K562 (cell line): ENCODE measurements around the gene PCDH1.
A peak's percentile ranks its signal among the peaks of the same experiment; 100 is the strongest.

Source experiments
- CEBPB ChIP-seq: fragments of 450-650 bp; IDR thresholded peaks from 2 replicates; pipeline ENCODE4 v1.6.1; 2016; ENCODE audit warnings: missing genetic modification characterization, missing compliant biosample characterization
- DPF2 ChIP-seq: fragments of 450-650 bp; IDR thresholded peaks from 2 replicates; pipeline ENCODE4 v1.6.1; 2016
- GABPA ChIP-seq: fragments of 200-800 bp; sonication (Bioruptor generic); conservative IDR thresholded peaks from 2 replicates; pipeline ENCODE4 v1.6.1; 2016; ENCODE audit warnings: low read depth, missing genetic modification characterization, missing compliant biosample characterization
- KDM1A ChIP-seq, 2 experiments: fragments of 450-650 bp; IDR thresholded peaks; 2 replicates each; pipeline ENCODE4 v1.6.1; 2016; ENCODE audit warnings: mild to moderate bottlenecking in 2 of 2
- MED1 ChIP-seq: sonication (generic); formaldehyde crosslinking; IDR thresholded peaks from 2 replicates; pipeline ENCODE4 v1.8.1; 2023; ENCODE audit warnings: missing genetic modification reagents, borderline replicate concordance
- NFIC ChIP-seq: fragments of 450-650 bp; IDR thresholded peaks from 2 replicates; pipeline ENCODE4 v1.6.1; 2017; ENCODE audit warnings: mild to moderate bottlenecking, inconsistent platforms
- NRF1 ChIP-seq, 2 experiments: fragments of 450-650 bp; IDR thresholded peaks in 1 of 2; conservative IDR thresholded peaks in 1 of 2; 2 replicates each; pipeline ENCODE4 v1.6.1; 2014; ENCODE audit warnings: mild to moderate bottlenecking in 2 of 2
- ZBTB7A ChIP-seq: IDR thresholded peaks from 2 replicates; pipeline ENCODE4 v1.6.1; 2011; ENCODE audit warnings: low read depth, mild to moderate bottlenecking, low read length, moderate library complexity, borderline replicate concordance; ENCODE audit not compliant: control insufficient read depth
- ZNF589 ChIP-seq: fragments of 200-800 bp; sonication (Bioruptor generic); IDR thresholded peaks from 2 replicates; pipeline ENCODE4 v1.6.1; 2016; ENCODE audit warnings: low read depth, missing genetic modification characterization, missing compliant biosample characterization
- TF ChIP-seq, protein P1 (sequence below): fragments of 200-800 bp; sonication (Bioruptor generic); IDR thresholded peaks from 2 replicates; pipeline ENCODE4 v1.6.1; 2017; ENCODE audit warnings: missing genetic modification characterization, missing compliant biosample characterization
- TF ChIP-seq, protein P2 (sequence below), 3 experiments: IDR thresholded peaks in 2 of 3; conservative IDR thresholded peaks in 1 of 3; 2 replicates each; pipeline ENCODE4 v1.5.1; 2011 to 2012; ENCODE audit warnings: low read length in 3 of 3, mild to moderate bottlenecking in 3 of 3, control low read depth in 2 of 3, improper control_type of control experiment in 1 of 3, inconsistent platforms in 1 of 3, low read depth in 1 of 3, mixed read lengths in 1 of 3, moderate library complexity in 1 of 3; ENCODE audit not compliant: insufficient read depth in 2 of 3
- TF ChIP-seq, protein P3 (sequence below): sonication (generic); formaldehyde crosslinking; IDR thresholded peaks from 2 replicates; pipeline ENCODE4 v1.8.1; 2022; ENCODE audit warnings: missing genetic modification reagents
- TF ChIP-seq, protein P4 (sequence below), 2 experiments: fragments of 450-650 bp; formaldehyde crosslinking in 1 of 2; IDR thresholded peaks; 2 replicates each; pipeline versions ENCODE4 v1.4.0 to v1.6.1; 2014 to 2020; ENCODE audit warnings: mild to moderate bottlenecking in 2 of 2, borderline replicate concordance in 1 of 2, low read depth in 1 of 2
- TF ChIP-seq, protein P5 (sequence below): fragments of 250-450 bp; sonication (Bioruptor Pico); IDR thresholded peaks from 2 replicates; pipeline ENCODE4 v1.8.0; 2021; ENCODE audit warnings: moderate library complexity, mild to moderate bottlenecking, inconsistent platforms

DNA sequence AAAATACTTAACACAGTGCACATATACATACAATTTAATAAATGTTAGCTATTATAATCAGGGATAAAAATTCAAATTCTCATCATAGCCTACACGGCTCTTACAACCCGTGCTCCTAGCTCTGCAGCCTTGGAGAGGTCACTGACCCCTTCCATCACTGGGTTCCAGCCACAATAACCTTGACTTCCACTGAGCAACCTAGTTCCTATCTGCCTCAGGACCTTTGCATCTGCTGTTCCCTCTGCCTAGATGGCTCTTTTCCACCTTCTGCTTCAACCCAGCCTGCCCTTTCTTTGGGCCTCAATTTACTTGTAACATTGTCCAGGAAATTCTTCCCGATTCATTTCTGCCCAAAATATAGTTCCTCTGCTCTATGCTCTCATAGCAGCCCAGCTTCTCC is 36.6 kb upstream of the PCDH1 start:
- TF ChIP-seq, protein P1, sequence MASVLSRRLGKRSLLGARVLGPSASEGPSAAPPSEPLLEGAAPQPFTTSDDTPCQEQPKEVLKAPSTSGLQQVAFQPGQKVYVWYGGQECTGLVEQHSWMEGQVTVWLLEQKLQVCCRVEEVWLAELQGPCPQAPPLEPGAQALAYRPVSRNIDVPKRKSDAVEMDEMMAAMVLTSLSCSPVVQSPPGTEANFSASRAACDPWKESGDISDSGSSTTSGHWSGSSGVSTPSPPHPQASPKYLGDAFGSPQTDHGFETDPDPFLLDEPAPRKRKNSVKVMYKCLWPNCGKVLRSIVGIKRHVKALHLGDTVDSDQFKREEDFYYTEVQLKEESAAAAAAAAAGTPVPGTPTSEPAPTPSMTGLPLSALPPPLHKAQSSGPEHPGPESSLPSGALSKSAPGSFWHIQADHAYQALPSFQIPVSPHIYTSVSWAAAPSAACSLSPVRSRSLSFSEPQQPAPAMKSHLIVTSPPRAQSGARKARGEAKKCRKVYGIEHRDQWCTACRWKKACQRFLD (CRISPR knock-in tag), result no peak
- no peak for TF ChIP-seq NFIC
- TF ChIP-seq, protein P2, sequence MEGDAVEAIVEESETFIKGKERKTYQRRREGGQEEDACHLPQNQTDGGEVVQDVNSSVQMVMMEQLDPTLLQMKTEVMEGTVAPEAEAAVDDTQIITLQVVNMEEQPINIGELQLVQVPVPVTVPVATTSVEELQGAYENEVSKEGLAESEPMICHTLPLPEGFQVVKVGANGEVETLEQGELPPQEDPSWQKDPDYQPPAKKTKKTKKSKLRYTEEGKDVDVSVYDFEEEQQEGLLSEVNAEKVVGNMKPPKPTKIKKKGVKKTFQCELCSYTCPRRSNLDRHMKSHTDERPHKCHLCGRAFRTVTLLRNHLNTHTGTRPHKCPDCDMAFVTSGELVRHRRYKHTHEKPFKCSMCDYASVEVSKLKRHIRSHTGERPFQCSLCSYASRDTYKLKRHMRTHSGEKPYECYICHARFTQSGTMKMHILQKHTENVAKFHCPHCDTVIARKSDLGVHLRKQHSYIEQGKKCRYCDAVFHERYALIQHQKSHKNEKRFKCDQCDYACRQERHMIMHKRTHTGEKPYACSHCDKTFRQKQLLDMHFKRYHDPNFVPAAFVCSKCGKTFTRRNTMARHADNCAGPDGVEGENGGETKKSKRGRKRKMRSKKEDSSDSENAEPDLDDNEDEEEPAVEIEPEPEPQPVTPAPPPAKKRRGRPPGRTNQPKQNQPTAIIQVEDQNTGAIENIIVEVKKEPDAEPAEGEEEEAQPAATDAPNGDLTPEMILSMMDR (IDR thresholded peaks at IDR 0.05 in 2 of 3, conservative IDR thresholded peaks at IDR 0.05 in 1 of 3; ENCODE audit: insufficient read depth in 2 of 3, low read depth in 1 of 3, low read length in 3 of 3), result no peak
- TF ChIP-seq, protein P3, sequence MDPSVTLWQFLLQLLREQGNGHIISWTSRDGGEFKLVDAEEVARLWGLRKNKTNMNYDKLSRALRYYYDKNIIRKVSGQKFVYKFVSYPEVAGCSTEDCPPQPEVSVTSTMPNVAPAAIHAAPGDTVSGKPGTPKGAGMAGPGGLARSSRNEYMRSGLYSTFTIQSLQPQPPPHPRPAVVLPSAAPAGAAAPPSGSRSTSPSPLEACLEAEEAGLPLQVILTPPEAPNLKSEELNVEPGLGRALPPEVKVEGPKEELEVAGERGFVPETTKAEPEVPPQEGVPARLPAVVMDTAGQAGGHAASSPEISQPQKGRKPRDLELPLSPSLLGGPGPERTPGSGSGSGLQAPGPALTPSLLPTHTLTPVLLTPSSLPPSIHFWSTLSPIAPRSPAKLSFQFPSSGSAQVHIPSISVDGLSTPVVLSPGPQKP (CRISPR knock-in tag), result no peak
- TF ChIP-seq CEBPB (tag), result no peak
- no peak for TF ChIP-seq NRF1 (conservative IDR thresholded peaks at IDR 0.05 in 1 of 2, IDR thresholded peaks at IDR 0.05 in 1 of 2)
- no peak for TF ChIP-seq ZBTB7A
- TF ChIP-seq GABPA (tag), result no peak
- TF ChIP-seq, protein P4, sequence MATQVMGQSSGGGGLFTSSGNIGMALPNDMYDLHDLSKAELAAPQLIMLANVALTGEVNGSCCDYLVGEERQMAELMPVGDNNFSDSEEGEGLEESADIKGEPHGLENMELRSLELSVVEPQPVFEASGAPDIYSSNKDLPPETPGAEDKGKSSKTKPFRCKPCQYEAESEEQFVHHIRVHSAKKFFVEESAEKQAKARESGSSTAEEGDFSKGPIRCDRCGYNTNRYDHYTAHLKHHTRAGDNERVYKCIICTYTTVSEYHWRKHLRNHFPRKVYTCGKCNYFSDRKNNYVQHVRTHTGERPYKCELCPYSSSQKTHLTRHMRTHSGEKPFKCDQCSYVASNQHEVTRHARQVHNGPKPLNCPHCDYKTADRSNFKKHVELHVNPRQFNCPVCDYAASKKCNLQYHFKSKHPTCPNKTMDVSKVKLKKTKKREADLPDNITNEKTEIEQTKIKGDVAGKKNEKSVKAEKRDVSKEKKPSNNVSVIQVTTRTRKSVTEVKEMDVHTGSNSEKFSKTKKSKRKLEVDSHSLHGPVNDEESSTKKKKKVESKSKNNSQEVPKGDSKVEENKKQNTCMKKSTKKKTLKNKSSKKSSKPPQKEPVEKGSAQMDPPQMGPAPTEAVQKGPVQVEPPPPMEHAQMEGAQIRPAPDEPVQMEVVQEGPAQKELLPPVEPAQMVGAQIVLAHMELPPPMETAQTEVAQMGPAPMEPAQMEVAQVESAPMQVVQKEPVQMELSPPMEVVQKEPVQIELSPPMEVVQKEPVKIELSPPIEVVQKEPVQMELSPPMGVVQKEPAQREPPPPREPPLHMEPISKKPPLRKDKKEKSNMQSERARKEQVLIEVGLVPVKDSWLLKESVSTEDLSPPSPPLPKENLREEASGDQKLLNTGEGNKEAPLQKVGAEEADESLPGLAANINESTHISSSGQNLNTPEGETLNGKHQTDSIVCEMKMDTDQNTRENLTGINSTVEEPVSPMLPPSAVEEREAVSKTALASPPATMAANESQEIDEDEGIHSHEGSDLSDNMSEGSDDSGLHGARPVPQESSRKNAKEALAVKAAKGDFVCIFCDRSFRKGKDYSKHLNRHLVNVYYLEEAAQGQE (IDR thresholded peaks at IDR 0.05; ENCODE audit: borderline replicate concordance), result no peak
- TF ChIP-seq, protein P4 (CRISPR knock-in tag; IDR thresholded peaks at IDR 0.05; ENCODE audit: low read depth), result no peak
- no peak for TF ChIP-seq MED1
- TF ChIP-seq DPF2, result no peak
- TF ChIP-seq ZNF589 (CRISPR knock-in tag), result no peak
- TF ChIP-seq KDM1A (IDR thresholded peaks at IDR 0.05), result peak in 1 of 2 experiments; percentile 35; a peak in 1 of 4 replicates
- TF ChIP-seq, protein P5, sequence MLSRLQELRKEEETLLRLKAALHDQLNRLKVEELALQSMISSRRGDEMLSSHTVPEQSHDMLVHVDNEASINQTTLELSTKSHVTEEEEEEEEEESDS (CRISPR knock-in tag), result no peak
